T47D (cell line): ENCODE results near the gene MISP.
"Not testable (repeated sequence)": the region's sequence is repeated elsewhere in the genome, so short reads cannot be mapped to it uniquely, and the experiment has no call there.

ENCODE experiments used
- DNase-seq, 2 experiments: peaks; one replicate each; pipeline versions ENCODE4 v3.0.0 to v3.0.0-alpha.2; 2011 to 2012; ENCODE audit warnings: low read depth in 1 of 2, low spot score in 1 of 2
- JUND ChIP-seq: IDR thresholded peaks from 2 replicates; pipeline ENCODE4 v1.6.1; 2012; ENCODE audit warnings: low read depth
- in situ Hi-C: cut with HindIII; loops from 2 replicates; pipeline ENCODE4 v1.10.0; 2016; ENCODE audit warnings: low sequenced_read_pairs, low pct_unique_long_range_greater_than_20kb

Gene MISP, protein sequence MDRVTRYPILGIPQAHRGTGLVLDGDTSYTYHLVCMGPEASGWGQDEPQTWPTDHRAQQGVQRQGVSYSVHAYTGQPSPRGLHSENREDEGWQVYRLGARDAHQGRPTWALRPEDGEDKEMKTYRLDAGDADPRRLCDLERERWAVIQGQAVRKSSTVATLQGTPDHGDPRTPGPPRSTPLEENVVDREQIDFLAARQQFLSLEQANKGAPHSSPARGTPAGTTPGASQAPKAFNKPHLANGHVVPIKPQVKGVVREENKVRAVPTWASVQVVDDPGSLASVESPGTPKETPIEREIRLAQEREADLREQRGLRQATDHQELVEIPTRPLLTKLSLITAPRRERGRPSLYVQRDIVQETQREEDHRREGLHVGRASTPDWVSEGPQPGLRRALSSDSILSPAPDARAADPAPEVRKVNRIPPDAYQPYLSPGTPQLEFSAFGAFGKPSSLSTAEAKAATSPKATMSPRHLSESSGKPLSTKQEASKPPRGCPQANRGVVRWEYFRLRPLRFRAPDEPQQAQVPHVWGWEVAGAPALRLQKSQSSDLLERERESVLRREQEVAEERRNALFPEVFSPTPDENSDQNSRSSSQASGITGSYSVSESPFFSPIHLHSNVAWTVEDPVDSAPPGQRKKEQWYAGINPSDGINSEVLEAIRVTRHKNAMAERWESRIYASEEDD

DNA sequence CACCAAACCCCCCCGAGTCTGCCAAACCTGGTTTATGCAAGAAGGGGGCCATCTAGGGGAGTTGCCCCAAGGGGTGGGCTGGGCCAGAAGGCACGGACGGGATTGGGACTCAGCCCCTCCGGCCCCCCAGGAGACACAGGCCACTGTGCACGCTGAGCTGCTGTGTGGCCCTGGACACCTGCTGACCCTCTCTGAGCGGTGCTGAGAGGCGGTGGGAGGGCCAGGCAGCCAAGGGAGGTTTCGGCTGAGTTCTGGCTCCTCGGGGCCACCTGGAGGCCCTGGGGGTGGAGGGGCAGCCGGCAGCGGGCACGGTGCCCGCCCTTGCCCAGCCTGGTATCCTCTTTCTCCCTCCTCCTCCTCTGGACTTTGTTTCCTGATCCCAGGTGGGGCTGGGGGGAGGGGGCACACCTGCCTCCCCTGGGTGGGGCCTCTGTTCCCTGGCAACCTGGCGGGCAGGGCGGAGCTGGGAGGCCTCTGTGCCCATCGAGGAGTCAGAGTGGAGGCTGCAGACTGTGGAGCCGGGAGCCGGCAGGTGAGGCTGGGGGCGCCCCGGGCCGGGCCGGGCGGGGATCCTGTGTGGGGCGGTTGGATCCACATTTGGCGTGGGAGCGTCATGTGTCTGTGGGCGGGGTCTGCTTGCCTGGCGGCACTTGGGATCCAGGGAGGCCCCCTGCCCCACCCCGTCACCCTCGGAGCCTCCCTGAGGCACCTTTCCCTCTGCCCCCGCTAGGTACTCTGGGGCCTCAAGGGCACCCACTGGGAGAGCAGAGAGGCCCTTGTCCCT lies at the start of gene MISP:
MISP (plus strand) TSS at position 473 of the 784 bp plus-strand sequence. CDS start 5,835 bp downstream, outside the sequence.
- in situ Hi-C loops = no loop called here
- peak; percentile 83 to 88 for DNase-seq
- TF ChIP-seq JUND = no peak

DNA sequence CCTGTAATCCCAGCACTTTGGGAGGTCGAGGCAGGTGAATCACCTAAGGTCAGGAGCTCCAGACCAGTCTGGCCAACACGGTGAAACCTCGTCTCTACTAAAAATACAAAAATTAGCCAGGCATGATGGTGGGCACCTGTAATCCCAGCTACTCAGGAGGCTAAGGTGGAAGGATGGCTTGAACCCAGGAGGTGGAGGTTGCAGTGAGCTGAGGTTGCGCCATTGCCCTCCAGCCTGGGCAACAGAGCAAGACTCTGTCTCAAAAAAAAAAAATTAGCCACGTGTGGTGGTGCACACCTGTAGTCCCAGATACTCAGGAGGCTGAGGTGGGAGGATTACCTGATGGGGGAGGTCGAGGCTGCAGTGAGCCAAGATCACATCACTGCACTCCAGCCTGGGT lies 48.1 kb upstream of the MISP start:
- DNase-seq, in situ Hi-C loops: not testable (repeated sequence)

DNA sequence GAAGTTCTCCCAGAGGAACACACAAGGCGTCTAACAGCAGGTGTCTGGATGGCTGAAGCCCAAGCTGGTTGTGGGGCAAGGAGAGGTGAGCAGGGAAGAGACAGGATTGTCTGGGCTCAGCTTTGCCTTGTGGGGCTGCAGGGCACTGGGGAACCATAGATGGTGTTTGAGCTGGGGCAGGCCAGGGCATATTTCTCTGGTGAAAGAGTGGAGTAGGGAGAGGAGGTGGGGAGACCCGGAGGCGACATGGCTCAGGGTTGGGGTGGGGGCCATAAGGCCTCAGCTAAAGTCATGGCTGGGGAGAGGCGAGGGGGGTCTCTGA lies 47.6 kb upstream of the MISP start:
- no peak for DNase-seq
- in situ Hi-C loops = no loop called here
- TF ChIP-seq JUND = no peak

DNA sequence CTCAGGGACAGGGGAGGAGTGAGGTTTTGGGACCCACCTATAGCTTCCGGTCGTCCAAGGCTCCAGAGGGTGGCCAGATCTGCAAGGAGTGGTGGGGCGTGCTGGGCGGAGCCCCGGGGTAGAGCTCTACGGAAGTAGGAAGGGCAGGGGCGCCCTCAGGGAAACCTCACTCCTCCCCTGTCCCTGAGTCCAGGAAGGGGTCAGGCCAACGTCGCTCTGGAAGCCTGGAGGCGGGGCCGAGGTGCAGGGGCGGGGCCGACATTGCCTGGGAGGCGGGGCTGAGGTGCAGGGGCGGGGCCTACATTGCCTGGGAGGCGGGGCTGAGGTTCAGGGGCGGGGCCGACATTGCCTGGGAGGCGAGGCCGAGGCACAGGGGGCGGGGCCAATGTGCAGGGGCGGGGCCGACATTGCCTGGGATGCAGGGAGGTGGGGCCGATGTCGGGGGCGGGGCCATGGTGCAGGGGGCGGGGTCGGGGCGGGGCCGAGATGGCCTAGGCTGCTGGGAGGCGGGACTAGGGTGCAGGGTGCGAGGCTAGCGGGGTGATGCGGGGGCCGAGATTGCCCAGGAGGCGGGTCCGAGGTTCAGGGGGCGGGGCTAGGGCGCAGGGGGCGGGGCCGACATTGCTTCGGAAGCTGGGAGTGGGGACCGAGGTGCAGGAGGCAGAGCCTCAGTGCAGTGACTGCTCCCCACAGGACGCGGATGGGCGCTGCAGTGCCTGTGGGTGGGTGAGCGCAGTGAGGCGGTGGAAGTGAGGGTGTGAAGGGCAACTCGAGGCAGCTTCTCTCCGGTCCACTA lies 47.1 kb upstream of the MISP start:
- TF ChIP-seq JUND = no peak
- in situ Hi-C loops = no loop called here
- DNase-seq = peak; percentile 65 to 92

DNA sequence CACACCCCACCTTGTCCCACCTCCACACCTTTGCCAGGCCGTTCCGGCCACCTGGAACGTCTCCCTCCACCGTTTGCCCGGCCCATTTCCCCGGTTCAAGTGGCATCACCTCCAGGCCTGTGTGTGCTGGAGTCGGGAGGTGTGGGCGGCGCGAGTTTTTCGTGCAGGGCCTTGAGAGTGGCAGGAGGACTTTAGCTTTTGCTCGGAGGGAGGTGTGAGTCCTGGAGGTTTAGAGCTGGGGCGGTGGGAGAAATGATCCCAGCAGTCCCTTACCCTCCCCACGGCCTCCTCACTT lies 46.5 kb upstream of the MISP start:
- in situ Hi-C loops = no loop called here
- no peak for DNase-seq
- no peak for TF ChIP-seq JUND

DNA sequence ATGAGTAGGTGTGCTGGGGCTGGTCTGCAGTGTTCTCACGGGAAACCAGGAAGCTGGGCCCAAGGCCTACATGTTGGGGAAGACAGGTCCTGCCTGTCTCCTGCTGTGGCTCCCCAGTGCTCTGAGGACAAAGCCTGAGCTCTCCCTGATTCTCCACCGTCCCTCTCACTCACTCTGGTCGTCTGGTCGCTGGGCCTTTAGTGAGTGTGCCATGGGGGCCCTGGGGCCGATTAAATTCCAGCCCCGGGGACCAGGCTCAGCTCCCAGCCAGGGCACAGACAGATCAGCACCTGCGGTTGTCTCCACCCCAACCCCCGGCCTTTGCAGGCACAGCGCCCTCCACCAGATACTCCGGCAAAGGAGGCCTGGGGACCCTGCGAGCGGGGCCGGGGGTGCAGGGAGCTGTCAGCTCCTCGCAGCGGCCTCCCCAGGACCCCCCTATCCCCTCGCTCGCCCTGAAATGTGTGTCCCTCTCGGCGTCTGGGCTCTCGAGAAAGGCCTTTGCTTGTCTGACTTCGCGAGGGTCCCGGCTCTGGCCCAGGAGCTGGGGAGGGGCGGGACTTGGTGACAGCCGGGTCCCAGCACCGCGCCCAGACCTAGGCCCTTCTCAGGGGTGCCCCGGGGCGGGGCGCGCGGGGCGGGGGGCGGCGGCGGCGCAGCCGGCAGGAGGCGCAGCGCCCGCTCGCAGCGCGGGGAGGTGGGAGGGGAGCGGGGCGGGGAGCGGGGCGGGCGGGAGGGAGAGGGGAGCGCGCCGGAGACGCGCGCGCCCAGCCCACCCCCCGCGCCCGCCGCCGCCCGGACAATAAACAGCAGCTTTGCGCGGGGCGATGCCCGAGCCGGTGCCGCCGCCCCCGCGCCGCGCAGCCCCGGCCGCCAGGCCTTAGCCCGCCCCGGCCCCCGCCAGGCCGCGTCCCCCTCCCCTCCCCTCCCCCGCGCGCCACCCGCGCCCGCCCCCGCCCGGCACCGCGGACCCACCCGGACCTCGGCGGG lies 42.5 kb upstream of the MISP start, which contains the start of gene PALM:
PALM (plus strand) TSS at position 782 of the 990 bp plus-strand sequence. CDS start 212 bp downstream, outside the sequence.
- TF ChIP-seq JUND = no peak
- DNase-seq = peak in 1 of 2 experiments; percentile 30
- in situ Hi-C loops = no loop called here

DNA sequence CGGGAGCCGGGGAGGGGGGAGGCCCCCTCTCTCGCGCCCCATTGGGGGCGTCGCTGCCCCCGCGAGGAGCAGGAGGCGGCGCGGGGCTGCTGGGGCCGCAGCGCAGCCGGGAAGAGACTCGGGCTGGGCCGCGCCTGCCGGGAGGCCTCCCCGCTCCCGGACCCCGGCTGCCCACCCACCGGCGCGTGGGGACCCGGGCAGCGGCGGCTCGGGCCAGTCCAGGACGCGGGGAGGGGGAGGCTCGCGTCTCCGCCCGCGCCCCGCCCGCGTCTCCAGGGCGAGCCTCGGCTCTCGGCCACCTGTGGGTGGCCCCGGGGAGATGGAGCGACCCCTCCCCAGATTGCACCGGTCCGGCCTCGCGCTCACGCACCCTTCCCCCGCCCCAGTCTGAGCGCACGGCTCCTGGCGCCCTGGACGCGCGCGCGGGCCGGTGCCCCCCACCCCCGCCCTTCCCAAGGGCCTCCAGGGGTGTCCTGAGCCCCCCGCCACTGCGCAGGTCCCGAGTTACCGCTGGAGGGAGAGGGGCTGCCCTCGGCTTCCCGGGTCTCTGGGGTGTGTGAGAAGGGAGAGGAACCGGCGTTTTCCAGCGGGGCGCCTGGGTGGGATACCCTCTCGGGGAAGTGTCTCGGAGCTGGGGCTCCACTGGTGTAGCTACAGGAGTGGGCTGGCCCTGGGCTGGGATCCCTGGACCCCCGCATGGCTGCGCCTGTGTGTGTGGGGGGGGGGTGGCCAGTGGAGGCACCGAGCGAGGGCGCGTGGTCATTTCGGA lies 41.5 kb upstream of the MISP start:
- no peak for TF ChIP-seq JUND
- DNase-seq = no peak
- in situ Hi-C loops = no loop called here

DNA sequence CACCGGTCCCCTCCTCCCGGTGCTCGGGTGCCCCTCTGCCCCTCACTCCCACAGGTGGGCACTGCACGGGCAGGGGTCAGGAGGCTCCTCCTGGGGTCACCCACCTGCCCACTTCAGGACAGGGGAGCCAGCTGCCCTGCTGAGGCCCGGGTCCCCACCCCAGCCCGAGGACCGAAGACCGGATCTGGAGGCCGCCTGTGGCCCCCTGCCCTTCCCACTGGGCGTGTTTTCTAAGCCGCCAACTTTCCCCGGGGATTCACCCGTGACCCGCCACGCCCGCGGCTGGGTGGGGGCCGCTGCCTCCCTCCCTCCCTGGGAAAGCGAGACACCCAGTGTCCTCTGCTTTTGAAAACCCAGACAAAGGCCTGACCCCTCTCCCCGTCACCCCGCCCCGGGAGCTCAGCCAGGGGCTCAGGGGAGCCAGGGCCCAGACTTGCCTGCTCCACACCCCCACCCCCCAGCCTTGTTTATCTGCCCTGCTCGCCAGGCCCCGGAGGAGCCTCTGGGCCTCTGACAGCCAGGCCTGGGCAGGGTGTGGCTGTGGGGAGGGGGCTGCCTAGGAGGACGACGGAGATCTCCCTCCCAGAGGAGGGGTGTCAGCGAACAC lies 40.8 kb upstream of the MISP start:
- in situ Hi-C loops = no loop called here
- TF ChIP-seq JUND = no peak
- no peak for DNase-seq

DNA sequence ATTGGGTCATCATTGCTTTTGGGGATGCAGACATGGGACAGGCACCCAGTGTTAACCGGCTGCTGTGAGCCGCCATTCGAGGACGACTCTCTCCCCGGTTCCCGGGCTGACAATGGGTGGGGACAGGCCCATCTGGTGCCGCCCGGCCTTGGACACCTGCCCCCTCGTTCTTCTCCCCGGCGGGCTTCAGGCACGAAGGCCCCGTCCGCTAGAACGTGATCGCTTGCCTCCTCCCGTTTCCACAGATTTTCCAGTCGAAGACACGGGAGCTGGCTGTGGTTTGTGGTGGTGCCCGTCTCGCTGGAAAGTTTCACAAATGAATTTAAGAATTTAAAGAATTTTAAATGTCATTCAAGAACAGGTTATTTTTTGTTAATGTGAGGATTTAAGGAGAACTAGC lies 40.1 kb upstream of the MISP start:
- no peak for TF ChIP-seq JUND
- DNase-seq = no peak
- in situ Hi-C loops = no loop called here

DNA sequence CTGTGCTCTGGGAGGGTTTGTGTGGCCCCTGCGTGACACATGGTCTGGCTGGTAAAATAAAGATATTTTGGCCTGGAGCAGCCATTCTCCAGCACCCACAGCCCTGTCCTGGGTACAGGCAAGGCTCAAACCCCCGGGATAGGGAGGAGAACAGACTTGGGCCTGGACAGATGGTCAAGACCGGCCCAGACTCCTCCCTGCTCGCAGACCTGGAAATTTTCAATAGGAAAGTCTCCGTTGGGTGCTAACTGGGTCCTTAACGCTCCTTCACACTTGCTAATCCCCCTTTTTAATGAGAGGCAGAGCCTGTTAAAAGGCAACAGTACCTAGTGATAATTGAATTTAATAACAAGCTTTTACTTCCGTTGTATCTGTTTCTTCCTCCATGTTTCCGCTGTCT lies 39.7 kb upstream of the MISP start:
- in situ Hi-C loops = no loop called here
- no peak for TF ChIP-seq JUND
- DNase-seq = no peak

DNA sequence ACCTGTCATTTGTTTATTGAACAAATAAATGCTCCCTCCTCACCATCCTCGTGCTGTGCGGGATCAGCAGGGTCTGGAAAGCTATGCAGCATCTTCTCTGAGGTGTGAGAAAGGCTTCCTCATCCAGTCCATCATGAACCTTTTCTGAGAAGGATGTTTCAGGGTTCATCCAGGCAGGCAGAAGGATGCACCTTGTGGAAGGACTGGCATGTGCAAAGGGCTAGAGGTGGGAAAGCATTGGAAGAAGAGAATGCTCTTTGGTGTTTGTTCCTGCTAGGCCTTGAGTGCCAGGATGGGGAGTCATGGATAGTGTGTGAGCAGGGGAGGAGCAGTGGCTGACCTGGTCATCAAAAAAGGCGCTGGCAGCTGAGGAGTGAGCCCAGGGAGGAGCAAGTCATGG lies 35.6 kb upstream of the MISP start:
- TF ChIP-seq JUND = no peak
- DNase-seq = no peak
- in situ Hi-C loops = no loop called here
